Measurements from ENCODE around the gene GNAS-AS1. TPM values are rescaled to one million over a fixed set of nuclear protein-coding genes. Genes with fewer than 3 reads are reported as not detected.

GNAS-AS1 gene
- under 1 TPM in 7 of 9 donors, not detected in 2; 0.22 to 0.79 (median 0.29) TPM for total RNA-seq
- polyA plus RNA-seq: under 1 TPM; 0.17 to 0.91 TPM
- long read RNA-seq, donor 1, partial matches to known transcripts: 0 of 1 reads
- long read RNA-seq, donor 1, other reads (novel, unspliced or antisense): 1 of 1 reads
- long read RNA-seq, donor 2: 0 reads
- long read RNA-seq, donor 3: 0 reads

DNA sequence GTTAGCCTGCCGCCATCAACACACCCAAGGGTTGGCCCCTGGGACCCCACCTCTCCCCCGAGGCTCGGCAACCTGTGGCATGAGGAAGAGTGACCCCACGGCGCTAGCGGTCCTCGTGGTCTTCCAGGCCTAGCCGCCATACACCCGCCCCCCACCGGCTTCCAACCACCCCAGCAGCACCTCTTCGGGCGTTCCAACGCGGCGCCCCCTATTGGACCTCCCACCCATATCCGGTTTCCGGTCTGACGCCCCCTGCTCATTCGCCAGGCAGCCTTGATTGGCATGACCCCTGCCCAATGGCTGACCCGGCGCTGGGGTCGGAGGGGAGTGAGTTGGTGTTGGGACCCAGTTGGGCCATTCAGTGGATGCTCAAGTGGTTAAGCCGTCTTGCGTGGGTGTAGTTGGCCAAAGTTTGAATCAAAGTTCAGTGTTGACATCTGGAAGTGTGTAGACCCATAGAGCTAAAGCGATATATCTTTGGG lies at the start of gene GNAS-AS1:
GNAS-AS1 (minus strand) TSS at position 210 of the 482 bp plus-strand sequence.
- ATAC-seq: peak; percentile 79 to 91 (median 88)
- intact Hi-C loops (cut with DNase I): loop anchor here in 5 of 10 donors (5.0 to 10.0 kb wide), 3 partner anchors 198 to 616 kb away; partner anchors contain the start of gene STX16 (in 2 of the 5)
- Histone ChIP-seq H3K4me3 (peak within 1 kb of the TSS; percentile 15 to 78 (median 57)), H3K9me3 (no peaks in the 10 kb centered on the region), H3K4me1 (peaks cover 0 to 27% (median 5%) of the 10 kb centered on the region in 12 donors), H3K27ac (no peak within 1 kb of the TSS), H3K27me3 (peaks cover 11 to 61% (median 26%) of the 10 kb centered on the region in 9 donors), H3K36me3 (no peaks in the 10 kb centered on the region)
- 50 to 54% (median 52%) methylated on average over 25 of the region's 25 CpGs for WGBS, 4 donors
- peak; percentile 83 to 91 (median 88) for DNase-seq
- TF ChIP-seq POLR2A (IDR thresholded peaks at IDR 0.05) (no peak), CTCF (IDR thresholded peaks at IDR 0.05) (peak in 3 of 12 donors; percentile 15 to 23 (median 22))

DNA sequence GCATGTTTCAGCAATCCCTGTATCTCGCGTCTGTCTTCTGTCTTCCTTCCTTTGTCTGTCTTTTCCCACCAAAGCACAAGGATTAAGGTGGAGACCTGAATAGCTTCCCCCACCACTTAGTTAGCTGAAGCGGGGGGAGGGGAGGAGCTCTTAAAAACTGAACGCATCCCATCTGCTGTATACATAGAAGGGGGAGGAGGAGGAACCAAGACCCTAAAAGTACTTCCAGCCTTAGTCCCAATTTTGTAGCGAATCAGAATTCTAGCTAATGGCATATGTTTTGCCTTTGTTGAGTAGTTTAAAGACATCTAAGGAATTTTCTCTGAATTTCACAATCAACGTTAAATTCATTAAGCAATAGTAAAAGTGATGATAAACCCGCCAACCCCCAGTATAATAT lies 49.7 kb upstream of the GNAS-AS1 start:
- TF ChIP-seq CTCF (IDR thresholded peaks at IDR 0.05) (no peak), POLR2A (IDR thresholded peaks at IDR 0.05) (no peak)
- Histone ChIP-seq H3K4me1 (peaks cover 12 to 99% (median 77%) of the 10 kb centered on the region in 12 donors), H3K9me3 (no peaks in the 10 kb centered on the region), H3K4me3 (no peak overlapping the region), H3K27me3 (no peaks in the 10 kb centered on the region), H3K27ac (peak overlapping the region in 1 of 12 donors; percentile 32), H3K36me3 (peaks cover 0 to 80% (median 27%) of the 10 kb centered on the region in 9 donors)
- no peak for DNase-seq
- no peak for ATAC-seq
- intact Hi-C loops (cut with DNase I): no loop called here
- WGBS, 4 donors: 52 to 54% (median 53%) methylated on average over 7 of the region's 7 CpGs

GRCh38 chr20:58899512-58899911 lies 48.8 kb upstream of the GNAS-AS1 start:
- H3K4me1 ChIP-seq: peaks cover 17 to 100% (median 83%) of the 10 kb centered on the region in 12 donors
- TF ChIP-seq CTCF (IDR thresholded peaks at IDR 0.05): no peak
- TF ChIP-seq POLR2A (IDR thresholded peaks at IDR 0.05): no peak
- no peak overlapping the region for H3K4me3 ChIP-seq
- H3K36me3 ChIP-seq: peaks cover 0 to 71% (median 18%) of the 10 kb centered on the region in 9 donors
- DNase-seq (no peak), ATAC-seq (no peak)
- no peaks in the 10 kb centered on the region for H3K27me3 ChIP-seq
- 83 to 86% (median 85%) methylated on average over 10 of the region's 10 CpGs for WGBS, 4 donors
- peak overlapping the region in 1 of 12 donors; percentile 11 for H3K27ac ChIP-seq
- intact Hi-C loops (cut with DNase I): loop anchor here in 1 of 10 donors (5.0 kb wide), 1 partner anchor 83 kb away; the partner anchor contains the start of gene NELFCD
- H3K9me3 ChIP-seq: no peaks in the 10 kb centered on the region

GRCh38 chr20:58898629-58899408 lies 48.1 kb upstream of the GNAS-AS1 start:
- peak overlapping the region in 5 of 12 donors; percentile 3 to 41 (median 20) for H3K27ac ChIP-seq
- 34 to 41% (median 36%) methylated on average over 15 of the region's 15 CpGs for WGBS, 4 donors
- DNase-seq (no peak), ATAC-seq (peak in 1 of 4 donors; percentile 25)
- H3K27me3 ChIP-seq: no peaks in the 10 kb centered on the region
- intact Hi-C loops (cut with DNase I): loop anchor here in 1 of 10 donors (5.0 kb wide), 1 partner anchor 83 kb away; the partner anchor contains the start of gene NELFCD
- peaks cover 0 to 64% (median 11%) of the 10 kb centered on the region in 9 donors for H3K36me3 ChIP-seq
- H3K4me3 ChIP-seq: no peak overlapping the region
- TF ChIP-seq CTCF (IDR thresholded peaks at IDR 0.05) (no peak), POLR2A (IDR thresholded peaks at IDR 0.05) (no peak)
- no peaks in the 10 kb centered on the region for H3K9me3 ChIP-seq
- H3K4me1 ChIP-seq: peaks cover 17 to 100% (median 90%) of the 10 kb centered on the region in 12 donors

Data from heart left ventricle (tissue), 16 donors.